HG03159 (cell line): ENCODE data around the gene ZNF689.
A peak's percentile ranks its signal among the peaks of the same experiment; 100 is the strongest.

Source experiments
- ATAC-seq: cut with Tn5 transposase; IDR thresholded peaks from one replicate; pipeline ENCODE4 v1.9.1; 2021; ENCODE audit warnings: mild to moderate bottlenecking, moderate library complexity; ENCODE audit not compliant: unreplicated experiment

The ZNF689 gene

DNA sequence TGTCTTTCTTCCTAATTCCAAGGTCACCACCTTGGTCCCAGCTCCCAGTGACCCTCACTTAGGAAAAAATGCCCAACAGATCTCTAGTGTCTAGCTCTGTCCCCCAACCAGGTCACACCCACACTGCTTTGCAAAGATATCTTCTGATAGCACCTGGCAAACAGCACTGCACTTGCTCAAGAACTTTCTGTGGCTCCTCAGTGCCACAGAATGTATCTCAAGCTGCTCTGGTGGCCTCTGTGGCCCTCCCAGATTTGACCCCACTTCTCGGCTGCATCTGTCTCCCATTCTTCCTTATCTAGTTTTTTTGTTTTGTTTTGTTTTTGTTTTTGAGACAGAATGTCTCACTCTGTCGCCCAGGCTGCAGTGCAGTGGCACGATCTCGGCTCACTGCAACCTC is 43.7 kb downstream of the ZNF689 start:
- ATAC-seq = no peak

DNA sequence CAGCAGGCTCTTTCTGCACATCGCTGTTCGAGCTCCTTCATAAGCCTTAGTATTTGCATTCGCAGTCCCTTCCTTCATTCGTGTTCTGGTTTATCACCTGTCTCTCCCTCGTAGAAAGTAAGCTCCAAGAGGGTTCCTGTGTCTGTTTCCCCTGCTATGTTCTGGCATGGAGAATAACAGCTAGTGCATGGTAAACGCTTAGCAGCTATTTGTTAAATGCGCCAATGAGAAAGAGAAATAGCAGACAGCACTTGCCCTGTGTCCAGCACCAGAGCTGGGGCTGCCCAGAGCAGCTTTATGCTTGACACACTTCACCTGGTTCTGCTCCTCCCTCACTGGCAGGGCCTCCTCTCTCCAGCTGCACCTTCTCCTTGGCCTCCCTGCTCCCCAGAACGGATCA is 44.2 kb downstream of the ZNF689 start:
- ATAC-seq = no peak

DNA sequence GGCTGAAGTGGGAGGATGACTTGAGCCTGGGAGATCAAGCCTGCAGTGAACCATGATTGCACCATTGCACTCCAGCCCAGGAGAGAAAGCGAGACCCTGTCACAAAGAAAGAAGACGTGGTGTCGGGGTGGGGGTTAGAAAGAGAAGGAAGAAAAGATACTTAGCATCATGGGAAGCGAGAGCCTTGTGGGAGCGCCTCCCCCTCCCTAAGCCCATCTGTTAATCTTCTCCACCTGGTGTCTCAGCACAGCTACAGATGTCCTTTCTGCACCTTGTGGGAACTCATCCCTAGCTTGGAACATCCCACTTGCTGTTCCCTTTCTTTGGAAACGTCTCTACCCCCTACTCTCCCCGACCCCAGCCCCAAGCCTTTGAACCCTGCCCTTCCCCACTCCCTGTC is 44.7 kb downstream of the ZNF689 start:
- ATAC-seq = no peak

DNA sequence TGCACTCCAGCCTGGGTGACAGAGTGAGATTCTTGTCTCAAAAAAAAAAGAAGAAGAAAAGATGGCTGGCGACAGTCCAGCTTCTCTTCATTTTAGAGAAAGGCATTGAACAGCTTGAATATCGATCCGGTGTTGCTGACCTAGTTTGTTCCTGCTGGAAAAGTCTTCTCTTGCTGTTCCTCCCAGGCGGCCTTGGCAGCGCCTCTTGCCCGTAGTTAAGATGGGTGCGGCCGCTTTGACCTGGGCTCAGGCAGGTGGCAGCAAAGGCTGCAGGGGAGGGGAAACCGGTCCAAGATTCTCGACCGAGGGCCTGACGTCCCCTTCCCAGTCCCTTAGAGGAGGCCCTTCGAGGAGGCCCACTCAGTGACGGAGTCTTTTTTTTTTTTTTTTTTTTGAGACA is 48.2 kb downstream of the ZNF689 start:
- ATAC-seq = no peak

DNA sequence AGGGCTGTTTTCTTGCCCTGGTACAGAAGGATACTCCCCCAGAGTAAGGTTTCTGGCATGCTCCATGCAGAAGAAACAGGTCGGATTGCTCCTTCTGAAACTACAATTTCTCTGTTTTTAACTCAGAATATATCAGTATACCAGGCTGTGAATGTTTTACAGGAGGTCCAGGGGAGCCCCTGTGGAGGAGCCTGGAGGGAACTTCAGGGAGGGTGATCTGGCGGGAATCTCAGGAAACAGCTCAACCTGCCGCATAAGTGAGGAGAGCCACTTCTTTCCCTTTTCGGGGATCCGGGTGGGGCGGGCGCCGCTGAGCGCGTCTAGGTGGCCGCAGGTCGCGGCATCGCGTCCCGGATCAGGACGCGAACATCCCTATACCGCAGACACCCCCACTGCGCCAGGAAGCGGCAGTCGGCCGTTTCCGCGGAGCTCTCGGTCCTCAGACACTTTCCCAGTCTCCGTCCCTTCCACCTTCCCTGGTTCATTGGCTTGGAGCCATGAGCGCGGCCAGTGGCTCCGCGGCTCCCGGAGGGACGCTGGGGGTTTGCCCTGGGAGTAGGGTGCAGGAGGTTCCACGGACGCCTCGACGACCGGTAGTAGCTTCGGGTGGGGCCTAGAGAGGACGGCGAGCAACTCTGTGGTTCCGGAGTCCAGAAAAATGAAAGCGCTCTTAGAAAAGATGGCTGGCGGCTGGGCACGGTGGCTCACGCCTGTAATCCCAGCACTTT is 48.9 kb downstream of the ZNF689 start:
- ATAC-seq = no peak

DNA sequence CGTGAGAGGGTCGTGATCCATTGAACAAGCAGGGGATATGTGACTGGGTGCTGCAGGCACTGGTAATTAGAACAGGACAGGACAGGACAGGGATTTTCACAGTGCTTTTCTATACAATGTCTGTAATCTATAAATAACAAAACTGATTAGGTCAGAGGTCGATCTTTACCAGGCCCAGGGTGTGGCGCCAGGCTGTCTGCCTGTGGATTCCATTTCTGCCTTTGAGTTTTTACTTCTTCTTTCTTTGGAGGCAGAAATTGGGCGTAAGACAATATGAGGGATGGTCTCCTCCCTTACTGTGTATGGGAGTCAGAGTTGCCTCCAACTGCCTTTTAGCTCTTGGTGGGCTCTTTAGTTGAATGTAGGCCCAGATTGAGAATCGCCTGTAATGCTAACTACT is 50.5 kb downstream of the ZNF689 start:
- ATAC-seq = no peak

DNA sequence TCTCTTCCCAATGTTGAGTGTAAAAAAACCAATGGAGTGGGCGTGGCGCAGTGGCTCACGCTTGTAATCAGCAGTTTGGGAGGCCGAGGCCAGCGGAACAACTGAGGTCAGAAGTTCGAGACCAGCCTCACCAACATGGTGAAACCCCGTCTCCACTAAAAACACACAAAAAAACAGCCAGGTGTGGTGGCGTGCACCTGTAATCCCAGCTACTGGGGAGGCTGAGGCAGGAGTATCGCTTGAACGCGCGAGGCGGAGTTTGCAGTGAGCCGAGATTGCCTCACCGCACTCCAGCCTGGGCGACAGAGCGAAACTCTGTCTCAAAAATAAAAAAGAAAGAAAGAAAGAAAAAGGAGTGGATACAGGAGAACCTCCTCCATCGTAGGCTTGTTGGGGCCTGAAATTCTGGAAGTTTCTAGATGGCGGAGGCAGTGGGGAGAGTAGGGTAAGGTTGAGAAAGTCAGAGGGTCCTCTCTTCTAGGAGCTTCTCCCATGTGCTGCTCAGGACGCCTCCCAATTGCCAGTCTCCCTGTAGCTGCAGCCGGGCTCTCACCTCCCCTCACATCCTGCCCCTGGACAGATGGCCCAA is 51.3 kb downstream of the ZNF689 start:
- ATAC-seq = no peak

DNA sequence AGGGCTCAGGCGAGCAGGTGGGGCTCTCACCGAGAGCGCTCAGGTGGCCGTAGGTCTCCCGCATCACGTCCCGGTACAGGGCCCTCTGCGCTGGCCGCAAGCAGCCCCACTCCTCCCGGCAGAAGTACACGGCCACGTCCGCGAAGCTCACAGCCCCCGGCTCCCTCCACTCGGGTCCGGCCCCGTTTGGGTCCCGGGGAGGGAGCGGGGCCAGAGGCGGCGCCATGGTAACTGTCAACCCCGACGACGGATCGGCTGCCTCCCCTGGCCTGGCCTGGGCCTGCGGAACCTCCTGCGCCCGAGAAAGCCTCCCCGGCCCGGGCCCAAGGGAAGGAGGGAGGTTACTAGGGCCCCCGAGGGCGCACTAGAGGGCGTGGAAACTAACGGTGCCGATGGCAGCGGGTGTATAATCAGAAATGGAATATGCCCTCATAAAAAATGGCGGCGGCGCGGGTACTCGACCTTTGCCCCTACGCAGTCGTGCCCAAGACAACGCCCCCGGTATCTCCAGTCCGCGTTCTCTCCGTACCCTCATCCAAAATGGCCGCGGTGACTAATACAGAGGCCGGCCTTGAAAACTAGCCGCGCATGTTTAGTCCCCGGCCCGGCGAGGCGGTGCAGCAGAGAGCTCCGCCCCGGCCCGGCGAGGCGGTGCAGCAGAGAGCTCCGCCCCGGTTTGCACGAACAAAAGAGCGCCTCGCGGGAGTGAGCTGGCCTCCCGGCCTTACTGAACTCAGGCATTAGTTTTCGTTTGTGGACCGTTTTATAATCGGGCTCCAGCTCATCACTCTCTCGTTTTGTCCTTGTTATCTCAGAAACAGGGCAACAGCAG is 52.0 kb downstream of the ZNF689 start, which contains the start of gene ZNF764:
Gene ZNF764, minus strand, starts transcription at position 418 of the 832 bp plus-strand sequence. Its CDS starts 192 bp downstream, at position 226.
- peak; percentile 87 for ATAC-seq

DNA sequence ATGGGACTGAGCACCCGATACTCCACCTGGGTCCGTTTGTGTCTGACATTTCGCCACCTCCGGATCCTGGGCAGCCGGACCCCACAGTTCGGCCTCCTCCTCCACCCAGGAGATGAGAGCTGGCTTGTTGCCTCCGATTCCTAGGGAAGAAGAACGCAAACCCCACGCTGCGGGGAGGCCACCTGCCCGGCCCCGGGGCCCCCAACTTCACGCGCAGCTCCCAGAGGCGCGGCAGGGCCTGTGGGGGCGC is 52.6 kb downstream of the ZNF689 start:
- no peak for ATAC-seq

DNA sequence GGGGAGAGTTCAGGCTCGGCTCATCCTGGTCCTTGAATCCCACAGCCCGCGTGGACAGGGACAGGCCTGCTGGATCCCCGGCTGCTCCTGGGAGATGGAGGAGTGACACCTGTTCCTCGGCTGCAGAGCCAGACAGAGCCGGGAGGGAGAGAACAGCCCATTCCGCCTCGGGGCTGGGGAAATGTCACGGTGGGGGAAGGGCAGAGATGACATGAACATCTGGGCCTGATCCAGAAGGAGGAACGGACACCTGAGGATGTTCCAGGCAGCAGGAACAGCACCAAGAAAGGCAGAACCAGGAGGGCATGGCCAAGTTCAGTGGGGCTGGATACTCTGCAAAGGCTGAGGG is 54.1 kb downstream of the ZNF689 start:
- no peak for ATAC-seq

DNA sequence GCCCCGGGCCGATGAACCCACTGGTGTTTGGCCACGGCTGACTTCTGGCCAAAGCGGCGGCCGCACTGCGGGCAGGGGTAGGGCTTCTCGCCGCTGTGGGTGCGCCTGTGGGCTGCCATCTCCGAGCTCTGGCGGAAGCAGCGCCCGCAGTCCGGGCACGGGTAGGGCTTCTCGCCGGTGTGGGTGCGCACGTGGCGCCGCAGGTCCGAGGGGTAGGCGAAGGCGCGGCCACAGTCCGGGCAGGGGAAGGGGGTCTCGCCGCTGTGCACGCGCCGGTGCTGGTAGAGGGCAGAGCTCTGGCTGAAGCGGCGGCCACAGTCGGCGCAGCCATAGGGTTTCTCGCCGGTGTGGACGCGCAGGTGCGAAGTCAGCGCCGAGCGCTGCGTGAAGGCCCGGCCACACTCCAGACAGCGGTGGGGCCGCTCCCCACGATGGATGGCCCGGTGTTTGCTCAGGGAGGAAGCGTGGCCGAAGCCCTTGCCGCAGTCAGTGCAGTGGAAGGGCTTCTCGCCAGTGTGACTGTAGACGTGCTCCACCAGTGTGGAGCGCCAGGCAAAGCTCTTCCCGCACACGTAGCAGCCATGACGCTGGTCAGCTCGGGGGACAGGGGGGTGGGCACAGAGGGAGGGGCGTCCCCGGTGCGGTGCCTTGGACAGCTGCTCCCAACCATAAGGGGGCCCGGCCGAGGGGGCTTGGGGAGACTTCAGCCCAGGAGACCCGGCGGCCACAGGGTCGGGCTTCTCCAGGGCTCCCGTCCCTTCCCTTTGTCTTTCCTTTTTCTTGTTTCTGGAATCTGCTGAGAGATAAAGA is 54.7 kb downstream of the ZNF689 start:
- no peak for ATAC-seq

DNA sequence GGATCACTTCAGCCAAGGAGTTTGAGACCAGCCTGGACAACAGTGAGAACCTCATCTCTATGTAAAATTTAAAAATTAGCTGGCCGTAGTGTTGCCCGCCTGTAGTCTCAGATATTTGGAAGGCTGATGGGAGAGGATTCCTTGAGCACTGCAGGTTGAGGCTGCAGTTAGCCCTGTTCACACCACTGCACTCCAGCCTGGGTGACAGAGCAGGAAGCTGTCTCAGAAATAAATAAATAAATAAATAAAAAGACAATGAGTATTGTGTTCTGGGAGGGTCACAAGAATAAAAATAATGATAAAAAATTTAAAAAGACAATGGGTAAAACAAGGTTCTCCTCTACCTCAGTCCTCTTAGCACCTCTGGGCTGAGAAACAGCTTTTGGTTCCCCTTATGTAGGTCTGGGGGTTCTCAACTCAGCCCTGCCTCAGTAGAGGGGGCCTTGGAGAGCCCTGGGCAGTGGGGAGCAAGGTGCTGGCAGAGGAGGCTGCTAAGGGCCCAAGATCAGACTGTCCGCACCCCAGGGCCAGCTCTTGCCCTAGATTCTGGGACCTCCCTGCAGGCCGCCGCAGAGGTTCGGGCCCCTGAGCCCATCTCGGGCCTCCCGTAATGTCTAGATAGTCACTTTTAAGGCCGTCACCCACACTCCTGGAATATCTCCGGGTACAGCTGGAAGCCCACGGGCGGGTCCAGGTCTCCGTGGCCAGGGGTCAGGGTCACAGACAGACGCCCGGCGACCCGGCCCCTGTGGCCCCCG is 55.5 kb downstream of the ZNF689 start:
- no peak for ATAC-seq

DNA sequence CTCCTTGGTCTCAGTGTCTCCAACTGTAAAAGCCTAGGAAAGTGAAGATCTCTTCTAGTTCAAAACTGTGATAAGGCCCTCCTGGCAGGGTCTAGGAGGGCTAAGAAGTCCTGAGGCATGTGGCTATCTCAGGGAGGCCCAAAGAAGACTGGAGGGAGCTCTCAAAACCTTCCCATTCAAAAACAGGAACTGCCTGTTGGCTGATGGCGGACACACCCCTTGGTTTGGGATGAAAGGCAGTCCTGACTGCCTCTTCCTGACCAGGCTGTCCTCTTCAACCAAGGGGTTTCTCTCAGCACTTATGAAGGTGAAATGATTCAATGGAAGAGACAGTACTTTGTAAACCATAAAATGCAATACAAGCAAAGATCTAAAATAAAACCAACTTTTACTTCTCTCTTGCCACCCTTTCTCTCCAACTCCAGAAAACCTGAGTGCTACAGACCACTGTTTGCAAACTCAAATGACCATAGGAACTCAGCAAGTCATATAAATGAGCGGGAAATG is 56.7 kb downstream of the ZNF689 start:
- ATAC-seq = no peak

DNA sequence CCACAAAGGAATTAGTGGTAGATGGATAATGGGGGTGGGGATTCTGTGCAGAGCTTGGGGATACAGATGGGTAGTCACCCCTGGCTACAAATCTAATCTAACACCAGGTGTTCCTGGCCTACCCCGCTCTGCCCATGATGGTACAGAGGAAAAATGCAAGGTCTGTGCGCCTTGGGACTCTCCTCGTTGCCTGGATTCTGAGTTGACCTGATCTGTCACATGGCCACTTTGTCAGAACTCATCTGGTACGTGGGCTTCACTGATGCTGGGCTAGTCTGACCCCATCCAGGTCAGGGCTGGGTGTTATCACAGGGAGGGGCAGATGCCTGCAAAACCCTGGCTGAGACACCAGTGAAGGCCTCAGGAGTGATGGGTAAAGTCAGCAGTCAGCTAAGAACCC is 57.2 kb downstream of the ZNF689 start:
- ATAC-seq = no peak
